Stimulated activated CD4-positive, alpha-beta T cell treated with anti-CD3 and anti-CD28 coated beads, Interleukin-2, amount 100 ng/mL, for 24 hours (primary cell): Measurements from ENCODE around the gene HAPSTR1.
"Not testable (repeated sequence)": the region's sequence is repeated elsewhere in the genome, so short reads cannot be mapped to it uniquely, and the experiment has no call there.

ENCODE experiments used
- DNase-seq, 2 donors: peaks; one replicate each; pipeline ENCODE4 v3.0.0-alpha.2; 2020

HAPSTR1 gene

DNA sequence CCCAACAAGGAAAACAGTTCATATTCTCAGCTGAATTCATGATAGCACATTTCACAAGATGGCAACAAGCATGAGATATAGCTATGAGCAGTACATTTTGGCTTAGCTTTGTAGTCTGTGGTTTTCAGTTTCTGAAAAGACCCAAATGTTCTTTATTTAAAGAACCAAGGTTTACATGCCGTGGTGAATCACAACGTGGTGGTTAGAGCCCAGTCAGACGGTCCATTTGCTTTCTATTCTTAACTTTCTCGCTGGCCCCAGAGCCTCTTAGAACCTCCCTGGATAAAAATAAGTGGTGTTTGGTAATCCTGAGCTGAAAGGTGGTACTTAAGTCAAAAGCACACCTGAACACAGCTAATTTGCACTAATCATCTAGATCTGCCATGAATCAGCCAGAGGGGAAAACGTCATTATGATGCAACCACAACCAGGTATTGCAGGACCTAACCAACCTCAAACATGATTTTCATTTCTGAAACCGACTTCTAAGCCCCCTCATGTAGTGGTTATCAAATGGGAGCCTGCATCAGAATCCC lies 18.6 kb upstream of the HAPSTR1 start:
- peak; percentile 33 to 46 for DNase-seq

- no peak for DNase-seq
Observed at GRCh38 chr16:9075299-9076071, 16.0 kb upstream of the HAPSTR1 start.

DNA sequence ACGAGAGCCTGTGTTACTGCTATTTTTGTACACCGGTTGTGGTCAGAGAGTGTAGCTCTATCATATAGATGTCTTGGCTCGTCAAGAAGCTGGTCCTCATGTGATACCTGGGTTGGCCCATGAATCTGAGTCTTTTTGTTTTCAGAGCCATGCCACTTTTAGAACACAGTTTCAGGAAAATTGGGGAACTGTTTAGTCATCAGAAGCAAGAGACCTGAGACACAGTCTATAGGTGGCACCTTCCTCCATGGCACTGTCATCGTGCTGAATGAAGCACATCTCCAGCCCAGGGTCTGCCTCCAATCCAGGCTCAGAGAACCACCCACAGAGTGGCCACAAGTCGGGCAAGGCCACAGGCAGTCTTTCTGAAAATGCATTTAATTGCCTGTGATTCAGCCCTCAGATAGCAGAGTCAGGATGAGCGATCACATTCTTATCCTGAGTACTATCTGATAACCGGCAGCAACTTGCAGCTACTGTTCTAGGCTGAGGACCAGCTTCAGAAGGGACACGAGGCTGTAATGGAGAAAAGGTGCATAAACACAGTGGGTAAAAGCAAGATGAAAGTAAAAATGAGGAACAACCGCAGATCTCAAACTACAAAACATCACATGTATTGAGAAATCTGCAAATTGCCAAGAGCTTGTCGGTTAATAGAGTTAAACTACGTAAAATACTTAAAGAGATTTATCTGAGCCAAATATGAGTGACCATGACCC lies 14.2 kb upstream of the HAPSTR1 start:
- peak; percentile 28 to 35 for DNase-seq

GRCh38 chr16:9078467-9079429 lies 12.7 kb upstream of the HAPSTR1 start:
- peak; percentile 36 to 48 for DNase-seq

DNA sequence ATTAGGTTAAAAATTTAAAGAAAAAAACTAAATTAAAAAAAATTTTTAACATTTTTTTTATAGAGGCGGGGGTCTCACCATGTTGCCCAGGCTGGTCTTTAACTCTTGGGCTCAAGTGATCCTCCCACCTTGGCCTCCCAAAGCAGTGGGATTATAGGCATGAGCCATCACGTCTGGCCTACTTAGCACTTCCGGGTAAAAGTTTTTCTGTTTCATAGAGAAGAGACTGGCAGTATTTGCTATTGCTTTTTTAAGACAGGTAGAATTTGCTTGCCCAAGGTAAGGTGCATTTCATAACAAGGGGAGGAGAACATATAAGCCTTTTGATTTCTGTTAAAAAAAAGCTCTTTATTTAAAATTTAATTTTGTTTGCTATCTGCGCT lies 12.0 kb upstream of the HAPSTR1 start:
- DNase-seq = no peak

- DNase-seq = no peak
Observed at GRCh38 chr16:9081158-9081557, 10.3 kb upstream of the HAPSTR1 start.

DNA sequence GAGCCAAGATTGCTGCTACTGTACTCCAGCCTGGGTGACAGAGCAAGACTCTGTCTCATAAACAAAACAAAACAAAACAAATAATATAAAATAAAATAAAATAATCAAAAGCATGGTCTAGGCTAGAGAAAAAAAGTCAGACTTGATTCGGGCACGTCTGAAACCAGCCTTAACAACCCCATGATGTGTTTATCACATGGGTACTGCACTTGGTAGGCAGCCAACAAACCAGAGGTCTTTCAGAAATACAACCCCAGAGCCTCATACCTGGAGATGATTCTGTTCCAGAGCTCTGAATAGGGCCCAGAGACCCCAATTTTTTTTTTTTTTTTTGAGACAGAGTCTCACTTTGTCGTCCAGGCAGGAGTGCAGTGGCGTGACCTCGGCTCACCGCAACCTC lies 9.6 kb upstream of the HAPSTR1 start:
- no peak for DNase-seq

- no peak for DNase-seq
Observed at GRCh38 chr16:9082422-9082821, 9.0 kb upstream of the HAPSTR1 start.

- not testable (repeated sequence) for DNase-seq
Observed at GRCh38 chr16:9087733-9088132, 3.7 kb upstream of the HAPSTR1 start.

DNA sequence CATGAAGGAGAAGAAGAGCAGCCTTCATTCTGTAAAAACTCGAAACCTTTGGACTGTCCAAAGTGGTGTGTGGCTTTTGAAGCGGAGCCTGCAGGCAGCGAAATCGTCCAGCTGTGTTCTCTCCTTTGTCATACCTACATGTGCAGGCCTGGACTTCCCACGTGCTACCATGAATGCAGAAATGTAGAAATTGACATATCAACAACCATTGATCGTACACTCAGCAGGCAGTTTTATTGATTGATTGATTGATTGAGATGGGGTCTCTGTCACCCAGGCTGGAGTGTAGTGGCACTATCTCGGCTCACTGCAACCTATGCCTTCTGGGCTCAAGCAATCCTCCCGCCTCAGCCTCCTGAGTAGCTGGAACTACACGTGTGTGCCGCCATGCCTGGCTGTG lies 2.6 kb upstream of the HAPSTR1 start:
- DNase-seq = no peak

DNA sequence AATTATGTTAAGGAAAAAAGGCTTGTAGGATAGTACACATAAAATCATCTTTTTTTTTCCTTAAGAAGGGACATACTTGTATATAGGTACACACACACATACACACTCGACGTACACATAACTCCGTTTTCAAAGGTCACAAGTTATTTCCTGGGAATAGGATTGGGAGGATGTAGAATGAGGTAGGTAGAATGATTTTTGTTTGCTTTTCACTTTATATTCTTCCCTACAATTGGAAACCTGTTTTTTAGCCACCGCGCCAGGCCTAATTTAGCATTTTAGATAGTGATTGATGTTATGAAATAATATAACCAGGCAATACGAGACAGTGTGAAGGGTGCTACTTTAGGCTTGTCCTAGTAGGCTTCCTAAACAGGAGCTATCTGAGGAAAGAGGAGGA lies 1.8 kb upstream of the HAPSTR1 start:
- DNase-seq = no peak

DNA sequence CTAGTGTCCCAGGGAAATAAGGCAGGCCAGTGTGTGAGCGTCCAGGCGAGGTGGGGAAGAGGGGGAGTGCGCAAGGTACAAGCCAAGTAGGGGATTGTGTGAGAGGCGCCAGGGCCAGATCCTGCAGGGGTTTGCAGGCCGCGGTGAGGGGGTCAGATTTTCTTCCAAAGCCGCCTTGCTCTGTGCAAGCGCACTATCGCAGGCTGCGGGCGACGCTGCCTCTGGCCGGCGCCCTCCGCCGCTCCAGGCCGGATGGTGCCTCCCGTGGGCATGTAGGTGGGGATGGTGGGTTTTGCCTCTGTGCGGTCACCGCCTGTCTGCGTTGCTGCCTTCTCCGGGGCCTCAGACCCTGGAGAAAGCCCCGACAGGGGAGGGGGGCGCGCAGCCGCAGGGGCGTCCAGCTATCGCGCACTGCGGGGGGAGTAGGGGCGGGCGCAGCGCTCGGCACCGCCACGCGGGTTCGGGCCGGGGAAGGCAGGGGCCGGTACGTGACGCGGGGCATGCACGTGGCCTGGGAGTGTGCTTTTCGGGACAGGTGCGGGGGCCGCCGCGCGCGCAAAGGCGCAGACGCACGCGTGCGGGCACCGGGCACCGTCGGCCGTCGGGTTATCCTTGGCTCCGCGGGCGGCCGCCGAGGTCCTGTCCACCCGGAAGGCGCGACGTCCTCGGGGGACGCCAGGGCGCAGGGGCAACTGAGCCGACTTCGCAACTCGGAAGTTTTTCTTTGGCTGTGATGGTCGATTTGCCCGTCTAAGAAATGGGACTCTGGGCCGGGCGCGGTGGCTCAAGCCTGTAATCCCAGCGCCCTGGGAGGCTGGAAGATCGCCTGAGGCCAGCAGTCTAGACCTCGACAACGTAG lies 1.1 kb upstream of the HAPSTR1 start:
- DNase-seq = peak; percentile 46 to 64

GRCh38 chr16:9091867-9092281 lies 430 bp downstream of the HAPSTR1 start:
- peak; percentile 50 to 55 for DNase-seq

- DNase-seq = peak; percentile 60 to 61
Observed at GRCh38 chr16:9092282-9092977, 986 bp downstream of the HAPSTR1 start.

DNA sequence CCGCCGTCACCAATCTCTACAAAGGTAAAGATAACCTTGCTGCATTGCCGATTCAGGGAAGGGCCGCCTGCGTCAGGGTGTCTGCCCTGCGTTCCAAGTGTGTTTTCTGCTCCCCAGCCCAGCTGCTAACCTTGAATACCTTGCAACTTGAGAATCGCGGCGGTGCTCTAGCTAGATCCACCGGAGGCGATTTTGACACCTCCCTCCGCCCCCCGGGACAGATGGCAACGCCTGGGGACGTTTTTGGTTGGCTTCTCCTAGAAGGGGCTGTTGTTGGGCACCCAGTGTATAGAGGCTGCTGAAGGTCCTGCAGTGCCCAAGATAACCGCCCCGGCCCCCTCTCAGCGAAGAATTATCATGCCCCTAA lies 1.5 kb downstream of the HAPSTR1 start:
- DNase-seq = peak; percentile 38 to 44

- DNase-seq = peak in 1 of 2 donors; percentile 11
Observed at GRCh38 chr16:9094011-9094846, 2.8 kb downstream of the HAPSTR1 start.

DNA sequence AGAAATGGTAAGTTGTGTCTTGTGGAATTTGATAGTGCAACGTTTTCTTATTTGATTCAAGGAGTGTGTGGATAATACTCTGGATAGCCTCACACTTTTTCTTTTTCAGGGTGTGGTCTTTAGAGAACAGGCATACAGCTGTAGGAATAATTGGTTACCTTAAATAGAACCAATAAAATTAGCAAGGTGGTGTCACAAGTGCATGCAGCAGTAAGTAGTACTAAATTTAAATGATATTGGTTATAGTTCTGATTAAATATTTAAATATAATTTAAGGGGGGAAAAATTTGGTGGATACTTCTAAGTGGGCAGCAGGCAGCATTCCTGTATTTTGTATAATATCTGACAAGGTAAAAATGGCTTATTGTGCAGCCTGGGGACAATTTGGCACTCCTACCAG lies 3.7 kb downstream of the HAPSTR1 start:
- DNase-seq = no peak

DNA sequence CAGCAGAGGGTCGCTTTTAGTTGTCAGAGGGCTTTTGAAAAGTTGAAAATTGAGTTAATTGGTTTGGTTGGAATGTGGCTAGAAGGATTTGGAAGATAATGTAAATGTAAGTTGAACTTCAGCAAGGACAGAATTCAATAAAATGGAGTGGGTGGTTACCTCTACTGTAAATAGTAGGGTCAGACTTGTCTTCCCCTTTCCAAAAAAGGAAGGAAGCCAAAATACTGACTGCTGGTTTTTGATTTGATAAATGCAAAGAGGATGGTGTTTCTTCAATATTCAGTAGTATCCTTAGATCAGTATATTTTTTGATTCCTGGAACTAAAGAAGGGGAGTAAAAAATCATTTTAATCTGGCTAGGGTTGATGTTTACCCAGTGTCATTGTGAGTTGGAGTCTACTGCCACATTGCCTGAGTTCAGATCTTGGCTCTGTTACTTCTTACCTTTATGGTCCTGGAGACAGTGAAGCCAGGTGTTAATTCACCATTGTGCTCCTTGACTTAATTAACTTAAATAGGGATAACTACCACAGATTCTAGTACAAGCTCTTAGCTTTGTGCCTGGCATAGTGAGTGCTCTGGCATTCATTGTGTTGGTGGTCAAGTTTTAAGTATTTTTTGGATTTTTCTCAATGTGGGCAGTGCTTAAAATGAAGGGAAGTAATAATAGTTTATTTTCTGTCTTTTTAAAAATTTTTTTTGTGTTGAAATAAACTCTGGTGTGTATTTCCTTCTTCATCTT lies 4.4 kb downstream of the HAPSTR1 start:
- no peak for DNase-seq

DNA sequence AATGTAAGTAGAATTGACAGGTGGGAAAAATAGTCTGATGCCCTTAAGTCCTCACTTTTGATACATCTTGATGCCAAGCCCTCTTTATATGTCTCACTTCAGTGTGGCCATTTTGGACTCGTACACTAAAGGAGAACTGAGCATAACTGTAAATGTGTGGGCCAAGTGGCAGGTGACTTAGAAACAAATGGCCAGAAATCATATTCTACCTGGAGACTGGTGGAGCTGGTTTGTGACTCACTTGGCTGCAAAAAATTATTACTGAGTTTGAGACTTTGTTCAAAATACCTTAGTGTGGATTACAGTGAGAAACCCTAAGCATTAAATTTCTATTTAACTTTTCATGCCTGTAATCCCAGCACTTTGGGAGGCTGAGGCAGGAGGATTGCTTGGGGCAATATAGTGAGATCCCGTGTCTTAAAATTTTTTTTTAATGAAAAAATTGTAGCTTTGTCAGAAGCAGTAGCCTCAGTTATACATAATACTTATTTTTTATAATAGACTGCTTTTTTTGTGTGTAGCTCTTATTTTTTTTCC lies 5.0 kb downstream of the HAPSTR1 start:
- no peak for DNase-seq
